AML-193 (cell line): ENCODE measurements around the gene BSN.
"Not testable (repeated sequence)": the region's sequence is repeated elsewhere in the genome, so short reads cannot be mapped to it uniquely, and the experiment has no call there.

Source experiments
- DNase-seq, 2 experiments: peaks; one replicate each; lab custom pipeline; 2025; lab: John Stamatoyannopoulos, UW

The BSN gene

GRCh38 chr3:49673715-49674496 is 119.6 kb downstream of the BSN start, which contains the start of gene APEH:
APEH (plus strand) TSS chr3:49674351; CDS start chr3:49674402, 51 bp downstream.
- DNase-seq = no peak

GRCh38 chr3:49674497-49674983 is 120.3 kb downstream of the BSN start:
- DNase-seq = no peak

- DNase-seq = no peak
These were observed 121.6 kb downstream of the BSN start for GRCh38 chr3:49675912-49676311.

- DNase-seq = no peak
These were observed 126.4 kb downstream of the BSN start for GRCh38 chr3:49680493-49681231.

- DNase-seq = no peak
These were observed 126.9 kb downstream of the BSN start for GRCh38 chr3:49681232-49681522.

- DNase-seq = no peak
These were observed 127.3 kb downstream of the BSN start for GRCh38 chr3:49681543-49681942.

- no peak for DNase-seq
These were observed 128.9 kb downstream of the BSN start for GRCh38 chr3:49683162-49683561.

- DNase-seq = not testable (repeated sequence)
These were observed 130.2 kb downstream of the BSN start for GRCh38 chr3:49684453-49684852.

- not testable (repeated sequence) for DNase-seq
These were observed 130.8 kb downstream of the BSN start for GRCh38 chr3:49685103-49685502.

GRCh38 chr3:49685846-49686245 is 131.6 kb downstream of the BSN start:
- DNase-seq = not testable (repeated sequence)

- DNase-seq = not testable (repeated sequence)
These were observed 132.1 kb downstream of the BSN start for GRCh38 chr3:49686346-49686745.

GRCh38 chr3:49686769-49687423 is 132.6 kb downstream of the BSN start:
- DNase-seq = not testable (repeated sequence)

GRCh38 chr3:49687424-49687795 is 133.1 kb downstream of the BSN start:
- DNase-seq = not testable (repeated sequence)

GRCh38 chr3:49688338-49689045 is 134.2 kb downstream of the BSN start:
- not testable (repeated sequence) for DNase-seq

GRCh38 chr3:49689046-49689907 is 135.0 kb downstream of the BSN start, which contains the start of the genes MST1 and RNF123:
MST1 (minus strand) TSS chr3:49689474; CDS start chr3:49688691, 783 bp downstream.
RNF123 (plus strand) TSS chr3:49689557; CDS start chr3:49691166, 1,609 bp downstream.
- DNase-seq = no peak

GRCh38 chr3:49689908-49690624 is 135.8 kb downstream of the BSN start:
- DNase-seq = not testable (repeated sequence)

GRCh38 chr3:49690856-49691255 is 136.6 kb downstream of the BSN start:
- not testable (repeated sequence) for DNase-seq

GRCh38 chr3:49691481-49691880 is 137.2 kb downstream of the BSN start:
- DNase-seq = not testable (repeated sequence)

- DNase-seq = not testable (repeated sequence)
These were observed 140.3 kb downstream of the BSN start for GRCh38 chr3:49694409-49695070.
